Measurements from ENCODE around the gene CPSF4L.
A peak's percentile ranks its signal among the peaks of the same experiment; 100 is the strongest.

Gene CPSF4L

GRCh38 chr17:73288534-73289302, 27.0 kb upstream of the CPSF4L start (continued):
- TF ChIP-seq, protein P1, sequence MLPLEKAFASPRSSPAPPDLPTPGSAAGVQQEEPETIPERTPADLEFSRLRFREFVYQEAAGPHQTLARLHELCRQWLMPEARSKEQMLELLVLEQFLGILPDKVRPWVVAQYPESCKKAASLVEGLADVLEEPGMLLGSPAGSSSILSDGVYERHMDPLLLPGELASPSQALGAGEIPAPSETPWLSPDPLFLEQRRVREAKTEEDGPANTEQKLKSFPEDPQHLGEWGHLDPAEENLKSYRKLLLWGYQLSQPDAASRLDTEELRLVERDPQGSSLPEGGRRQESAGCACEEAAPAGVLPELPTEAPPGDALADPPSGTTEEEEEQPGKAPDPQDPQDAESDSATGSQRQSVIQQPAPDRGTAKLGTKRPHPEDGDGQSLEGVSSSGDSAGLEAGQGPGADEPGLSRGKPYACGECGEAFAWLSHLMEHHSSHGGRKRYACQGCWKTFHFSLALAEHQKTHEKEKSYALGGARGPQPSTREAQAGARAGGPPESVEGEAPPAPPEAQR (tag by site-specific recombination; IDR thresholded peaks at IDR 0.05) = no peak
- TF ChIP-seq ZEB2 (tag by site-specific recombination; IDR thresholded peaks at IDR 0.05) = no peak
- TF ChIP-seq, protein P2, sequence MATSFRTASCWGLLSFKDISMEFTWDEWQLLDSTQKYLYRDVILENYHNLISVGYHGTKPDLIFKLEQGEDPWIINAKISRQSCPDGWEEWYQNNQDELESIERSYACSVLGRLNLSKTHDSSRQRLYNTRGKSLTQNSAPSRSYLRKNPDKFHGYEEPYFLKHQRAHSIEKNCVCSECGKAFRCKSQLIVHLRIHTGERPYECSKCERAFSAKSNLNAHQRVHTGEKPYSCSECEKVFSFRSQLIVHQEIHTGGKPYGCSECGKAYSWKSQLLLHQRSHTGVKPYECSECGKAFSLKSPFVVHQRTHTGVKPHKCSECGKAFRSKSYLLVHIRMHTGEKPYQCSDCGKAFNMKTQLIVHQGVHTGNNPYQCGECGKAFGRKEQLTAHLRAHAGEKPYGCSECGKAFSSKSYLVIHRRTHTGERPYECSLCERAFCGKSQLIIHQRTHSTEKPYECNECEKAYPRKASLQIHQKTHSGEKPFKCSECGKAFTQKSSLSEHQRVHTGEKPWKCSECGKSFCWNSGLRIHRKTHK (tag by site-specific recombination; IDR thresholded peaks at IDR 0.05) = no peak
- no peak for TF ChIP-seq ZNF148 (tag by site-specific recombination; IDR thresholded peaks at IDR 0.05; ENCODE audit: borderline replicate concordance)
- no peak for TF ChIP-seq ZNF202 (tag by site-specific recombination; IDR thresholded peaks at IDR 0.05; ENCODE audit: borderline replicate concordance)
- no peak for TF ChIP-seq ZNF664 (tag by site-specific recombination; IDR thresholded peaks at IDR 0.05)
- no peak for TF ChIP-seq KLF16 (tag by site-specific recombination; IDR thresholded peaks at IDR 0.05)

DNA sequence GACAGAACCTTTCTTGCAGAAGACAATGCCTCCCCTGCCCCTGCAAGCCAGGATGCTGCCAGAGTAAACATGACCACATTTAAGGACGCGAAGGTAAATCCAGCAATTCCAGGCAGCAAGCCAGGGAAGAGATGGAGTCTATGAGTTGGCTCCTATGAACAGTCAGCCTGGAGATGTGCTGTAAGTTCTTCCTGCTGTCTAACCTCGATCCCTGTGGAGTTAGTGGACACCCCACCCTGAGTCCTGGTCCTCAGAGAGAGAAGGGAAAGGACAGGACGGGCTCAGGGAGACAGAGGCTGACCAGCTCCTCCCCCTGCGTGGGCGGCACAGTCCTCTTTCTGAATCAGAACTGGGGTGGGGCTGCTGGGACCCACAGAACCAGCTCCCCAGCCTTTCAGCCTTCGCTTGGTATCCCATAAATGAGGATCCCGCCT, 25.2 kb upstream of the CPSF4L start:
- H3K4me3 ChIP-seq (ENCODE audit: low read depth, low read length) = no peak overlapping the region
- peaks cover 10% of the 10 kb centered on the region for H3K4me1 ChIP-seq (ENCODE audit: control insufficient read depth, insufficient read depth, low read length)
- CTCF ChIA-PET = no interaction called here
- POLR2A ChIA-PET = no interaction called here
- no peaks in the 10 kb centered on the region for H3K9me3 ChIP-seq (ENCODE audit: control insufficient read depth, insufficient read depth, low read depth, low read length)
- no peak overlapping the region for H3K27ac ChIP-seq (ENCODE audit: extremely low read depth, low read depth, low read length)
- H3K36me3 ChIP-seq (ENCODE audit: control insufficient read depth in 2 of 2, insufficient read depth in 1 of 2, low read length in 2 of 2) = peaks cover 0 to 23% of the 10 kb centered on the region in 2 experiments; a peak in 1 of 3 replicates
- TF ChIP-seq KLF16 (tag by site-specific recombination; IDR thresholded peaks at IDR 0.05) (no peak), ZFHX2 (tag by site-specific recombination; conservative IDR thresholded peaks at IDR 0.05) (peak; percentile 41; the same call in 1 of the 2 replicates), ZFP37 (tag by site-specific recombination; IDR thresholded peaks at IDR 0.05) (no peak), ZEB2 (tag by site-specific recombination; IDR thresholded peaks at IDR 0.05) (no peak), ZBTB8A (tag by site-specific recombination; IDR thresholded peaks at IDR 0.05) (no peak), OSR2 (tag by site-specific recombination; IDR thresholded peaks at IDR 0.05) (peak; percentile 40; the same call in 1 of the 2 replicates), GLIS1 (tag by site-specific recombination; IDR thresholded peaks at IDR 0.05) (no peak), ZNF416 (tag by site-specific recombination; IDR thresholded peaks at IDR 0.05) (no peak), ZBTB17 (tag by site-specific recombination; IDR thresholded peaks at IDR 0.05) (peak; percentile 55), IKZF3 (tag by site-specific recombination; IDR thresholded peaks at IDR 0.05) (no peak), ZNF626 (tag by site-specific recombination; IDR thresholded peaks at IDR 0.05) (no peak)
- TF ChIP-seq, protein P3, sequence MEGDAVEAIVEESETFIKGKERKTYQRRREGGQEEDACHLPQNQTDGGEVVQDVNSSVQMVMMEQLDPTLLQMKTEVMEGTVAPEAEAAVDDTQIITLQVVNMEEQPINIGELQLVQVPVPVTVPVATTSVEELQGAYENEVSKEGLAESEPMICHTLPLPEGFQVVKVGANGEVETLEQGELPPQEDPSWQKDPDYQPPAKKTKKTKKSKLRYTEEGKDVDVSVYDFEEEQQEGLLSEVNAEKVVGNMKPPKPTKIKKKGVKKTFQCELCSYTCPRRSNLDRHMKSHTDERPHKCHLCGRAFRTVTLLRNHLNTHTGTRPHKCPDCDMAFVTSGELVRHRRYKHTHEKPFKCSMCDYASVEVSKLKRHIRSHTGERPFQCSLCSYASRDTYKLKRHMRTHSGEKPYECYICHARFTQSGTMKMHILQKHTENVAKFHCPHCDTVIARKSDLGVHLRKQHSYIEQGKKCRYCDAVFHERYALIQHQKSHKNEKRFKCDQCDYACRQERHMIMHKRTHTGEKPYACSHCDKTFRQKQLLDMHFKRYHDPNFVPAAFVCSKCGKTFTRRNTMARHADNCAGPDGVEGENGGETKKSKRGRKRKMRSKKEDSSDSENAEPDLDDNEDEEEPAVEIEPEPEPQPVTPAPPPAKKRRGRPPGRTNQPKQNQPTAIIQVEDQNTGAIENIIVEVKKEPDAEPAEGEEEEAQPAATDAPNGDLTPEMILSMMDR (tag by site-specific recombination; IDR thresholded peaks at IDR 0.05) = no peak
- TF ChIP-seq, protein P4, sequence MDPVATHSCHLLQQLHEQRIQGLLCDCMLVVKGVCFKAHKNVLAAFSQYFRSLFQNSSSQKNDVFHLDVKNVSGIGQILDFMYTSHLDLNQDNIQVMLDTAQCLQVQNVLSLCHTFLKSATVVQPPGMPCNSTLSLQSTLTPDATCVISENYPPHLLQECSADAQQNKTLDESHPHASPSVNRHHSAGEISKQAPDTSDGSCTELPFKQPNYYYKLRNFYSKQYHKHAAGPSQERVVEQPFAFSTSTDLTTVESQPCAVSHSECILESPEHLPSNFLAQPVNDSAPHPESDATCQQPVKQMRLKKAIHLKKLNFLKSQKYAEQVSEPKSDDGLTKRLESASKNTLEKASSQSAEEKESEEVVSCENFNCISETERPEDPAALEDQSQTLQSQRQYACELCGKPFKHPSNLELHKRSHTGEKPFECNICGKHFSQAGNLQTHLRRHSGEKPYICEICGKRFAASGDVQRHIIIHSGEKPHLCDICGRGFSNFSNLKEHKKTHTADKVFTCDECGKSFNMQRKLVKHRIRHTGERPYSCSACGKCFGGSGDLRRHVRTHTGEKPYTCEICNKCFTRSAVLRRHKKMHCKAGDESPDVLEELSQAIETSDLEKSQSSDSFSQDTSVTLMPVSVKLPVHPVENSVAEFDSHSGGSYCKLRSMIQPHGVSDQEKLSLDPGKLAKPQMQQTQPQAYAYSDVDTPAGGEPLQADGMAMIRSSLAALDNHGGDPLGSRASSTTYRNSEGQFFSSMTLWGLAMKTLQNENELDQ (tag by site-specific recombination; IDR thresholded peaks at IDR 0.05; ENCODE audit: low read depth) = no peak
- TF ChIP-seq, protein P5, sequence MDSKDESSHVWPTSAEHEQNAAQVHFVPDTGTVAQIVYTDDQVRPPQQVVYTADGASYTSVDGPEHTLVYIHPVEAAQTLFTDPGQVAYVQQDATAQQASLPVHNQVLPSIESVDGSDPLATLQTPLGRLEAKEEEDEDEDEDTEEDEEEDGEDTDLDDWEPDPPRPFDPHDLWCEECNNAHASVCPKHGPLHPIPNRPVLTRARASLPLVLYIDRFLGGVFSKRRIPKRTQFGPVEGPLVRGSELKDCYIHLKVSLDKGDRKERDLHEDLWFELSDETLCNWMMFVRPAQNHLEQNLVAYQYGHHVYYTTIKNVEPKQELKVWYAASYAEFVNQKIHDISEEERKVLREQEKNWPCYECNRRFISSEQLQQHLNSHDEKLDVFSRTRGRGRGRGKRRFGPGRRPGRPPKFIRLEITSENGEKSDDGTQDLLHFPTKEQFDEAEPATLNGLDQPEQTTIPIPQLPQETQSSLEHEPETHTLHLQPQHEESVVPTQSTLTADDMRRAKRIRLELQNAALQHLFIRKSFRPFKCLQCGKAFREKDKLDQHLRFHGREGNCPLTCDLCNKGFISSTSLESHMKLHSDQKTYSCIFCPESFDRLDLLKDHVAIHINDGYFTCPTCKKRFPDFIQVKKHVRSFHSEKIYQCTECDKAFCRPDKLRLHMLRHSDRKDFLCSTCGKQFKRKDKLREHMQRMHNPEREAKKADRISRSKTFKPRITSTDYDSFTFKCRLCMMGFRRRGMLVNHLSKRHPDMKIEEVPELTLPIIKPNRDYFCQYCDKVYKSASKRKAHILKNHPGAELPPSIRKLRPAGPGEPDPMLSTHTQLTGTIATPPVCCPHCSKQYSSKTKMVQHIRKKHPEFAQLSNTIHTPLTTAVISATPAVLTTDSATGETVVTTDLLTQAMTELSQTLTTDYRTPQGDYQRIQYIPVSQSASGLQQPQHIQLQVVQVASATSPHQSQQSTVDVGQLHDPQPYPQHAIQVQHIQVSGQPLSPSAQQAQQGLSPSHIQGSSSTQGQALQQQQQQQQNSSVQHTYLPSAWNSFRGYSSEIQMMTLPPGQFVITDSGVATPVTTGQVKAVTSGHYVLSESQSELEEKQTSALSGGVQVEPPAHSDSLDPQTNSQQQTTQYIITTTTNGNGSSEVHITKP (tag by site-specific recombination; IDR thresholded peaks at IDR 0.05) = no peak
- TF ChIP-seq, protein P6, sequence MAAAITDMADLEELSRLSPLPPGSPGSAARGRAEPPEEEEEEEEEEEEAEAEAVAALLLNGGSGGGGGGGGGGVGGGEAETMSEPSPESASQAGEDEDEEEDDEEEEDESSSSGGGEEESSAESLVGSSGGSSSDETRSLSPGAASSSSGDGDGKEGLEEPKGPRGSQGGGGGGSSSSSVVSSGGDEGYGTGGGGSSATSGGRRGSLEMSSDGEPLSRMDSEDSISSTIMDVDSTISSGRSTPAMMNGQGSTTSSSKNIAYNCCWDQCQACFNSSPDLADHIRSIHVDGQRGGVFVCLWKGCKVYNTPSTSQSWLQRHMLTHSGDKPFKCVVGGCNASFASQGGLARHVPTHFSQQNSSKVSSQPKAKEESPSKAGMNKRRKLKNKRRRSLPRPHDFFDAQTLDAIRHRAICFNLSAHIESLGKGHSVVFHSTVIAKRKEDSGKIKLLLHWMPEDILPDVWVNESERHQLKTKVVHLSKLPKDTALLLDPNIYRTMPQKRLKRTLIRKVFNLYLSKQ (tag by site-specific recombination; IDR thresholded peaks at IDR 0.05; ENCODE audit: borderline replicate concordance) = no peak
